T-helper 2 cell treated with Interferon-gamma antibody and Interleukin-4, amounts not matched to agents 100 ng/mL and 5 ng/mL, for 36 hours (primary cell): ENCODE results near the gene SMR3A. TPM values are rescaled to one million over a fixed set of nuclear protein-coding genes. Genes with fewer than 3 reads are reported as not detected.

Source experiments
- total RNA-seq: library from RNA; stranded (reverse); gene quantifications from 2 replicates; pipeline ENCODE4 v1.2.3, GENCODE V29; 2022

The SMR3A gene
- total RNA-seq, 1 donor from 2014 or later: not detected

Other genes with a start within 250 kb of the SMR3A start
- gene PRR27, start 206.5 kb upstream of the SMR3A start, total RNA-seq: not detected in 2 replicates
- not detected in 2 replicates for gene ODAM, start 165.0 kb upstream of the SMR3A start, total RNA-seq
- gene FDCSP, start 134.6 kb upstream of the SMR3A start, total RNA-seq: not detected in 2 replicates
- not detected in 2 replicates for gene CSN3, start 118.2 kb upstream of the SMR3A start, total RNA-seq
- gene CABS1, start 25.8 kb upstream of the SMR3A start, total RNA-seq: not detected in 2 replicates
- gene SMR3B, start 22.4 kb downstream of the SMR3A start, total RNA-seq: not detected in 2 replicates
- gene OPRPN, start 37.2 kb downstream of the SMR3A start, total RNA-seq: not detected in 2 replicates
- gene MUC7, start 111.4 kb downstream of the SMR3A start, total RNA-seq: not detected in 2 replicates
- not detected in 2 replicates for gene AMTN, start 157.8 kb downstream of the SMR3A start, total RNA-seq
- not detected in 2 replicates for gene AMBN, start 231.5 kb downstream of the SMR3A start, total RNA-seq